NCI-H345 treated with DMSO at 0.1 percent for 48 hours (cell line): Measurements from ENCODE around the gene TMTC2.

ENCODE experiments used
- DNase-seq: peaks from one replicate; lab custom pipeline; 2025; ENCODE audit not compliant: unreplicated experiment; lab: John Stamatoyannopoulos, UW

Gene TMTC2

DNA sequence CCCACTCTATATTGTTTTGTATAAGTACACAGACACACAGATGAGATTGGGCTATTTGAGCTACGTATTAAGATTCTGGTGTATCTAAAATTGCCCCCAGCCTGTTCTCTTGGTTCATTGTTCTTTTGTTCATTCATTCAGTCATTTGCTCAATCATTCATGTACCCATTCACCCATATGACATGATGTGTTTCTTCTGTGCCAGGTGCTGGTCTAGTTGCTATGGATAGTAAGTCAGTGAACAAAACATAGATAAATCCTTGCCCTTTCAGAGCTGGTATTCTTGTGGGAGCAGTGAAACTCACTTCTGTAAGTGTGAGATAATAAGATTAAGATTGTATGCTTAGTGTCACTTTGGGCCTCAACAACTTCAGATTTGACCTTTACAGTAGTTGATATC is 191.3 kb downstream of the TMTC2 start:
- no peak for DNase-seq

DNA sequence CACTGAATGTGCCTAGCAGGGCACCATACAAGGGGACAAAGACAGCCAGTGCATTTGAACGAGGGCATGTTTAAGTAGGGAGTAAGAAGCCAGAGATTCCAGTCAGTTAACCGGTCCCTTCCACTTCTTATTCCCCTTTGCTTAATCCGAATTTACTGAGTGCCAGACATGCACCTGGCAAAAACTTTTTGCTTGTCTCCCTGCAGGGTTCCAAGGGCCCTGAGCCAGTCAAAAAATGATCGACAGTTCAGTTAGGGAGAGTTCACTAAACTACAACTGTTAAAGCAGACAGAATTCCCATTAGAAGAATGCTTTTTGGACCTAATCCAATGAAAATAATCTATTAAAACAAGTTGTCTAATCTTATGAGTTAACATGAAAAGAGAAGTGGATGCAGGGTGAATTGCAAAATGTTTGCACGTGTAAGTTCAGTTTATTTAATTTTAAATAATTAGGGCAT is 193.8 kb downstream of the TMTC2 start:
- no peak for DNase-seq

DNA sequence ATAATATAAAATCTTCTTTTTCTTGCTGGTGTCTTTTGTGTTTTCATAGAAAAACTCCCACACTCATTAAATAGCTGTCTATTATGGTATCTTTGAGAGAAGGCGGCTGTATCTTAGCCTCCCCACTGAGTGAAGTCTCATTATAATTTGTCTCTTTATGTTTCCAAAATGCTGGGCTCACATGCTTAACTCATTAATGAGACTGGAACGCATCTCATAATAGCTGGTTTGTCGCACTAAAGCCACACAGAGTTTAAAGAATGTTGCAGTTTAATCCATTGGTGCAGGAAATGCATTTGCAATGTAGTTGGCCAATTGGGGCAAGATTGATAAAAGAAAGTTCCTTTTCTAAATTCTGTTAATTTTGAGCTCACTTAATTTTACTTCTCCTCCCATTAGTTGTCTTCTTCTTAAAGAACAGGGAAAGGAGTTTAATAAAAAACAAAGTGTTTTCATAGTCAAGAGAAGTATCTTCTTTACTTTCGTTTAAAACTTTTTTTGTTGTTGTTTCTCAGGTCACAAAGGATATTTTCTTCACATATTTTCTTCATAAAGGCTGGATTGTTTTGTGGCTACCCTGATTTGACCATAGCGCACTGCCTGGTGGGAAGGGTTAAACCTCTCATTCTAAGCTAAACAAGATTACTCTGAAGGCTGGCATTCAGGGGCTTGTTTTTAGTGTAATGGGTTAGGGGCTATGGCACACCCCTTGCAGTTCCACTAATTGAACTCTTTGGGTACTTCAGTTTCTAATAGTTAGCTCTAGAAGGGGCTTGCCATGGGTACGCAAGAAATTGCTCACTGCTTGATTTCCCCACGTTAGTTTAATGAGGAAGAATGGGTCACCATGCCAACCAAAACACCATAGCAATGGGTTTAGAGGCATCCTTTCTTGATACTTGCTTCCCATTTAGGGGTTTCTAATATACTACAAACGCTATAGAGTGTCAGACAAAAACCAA is 197.0 kb downstream of the TMTC2 start:
- DNase-seq = no peak

DNA sequence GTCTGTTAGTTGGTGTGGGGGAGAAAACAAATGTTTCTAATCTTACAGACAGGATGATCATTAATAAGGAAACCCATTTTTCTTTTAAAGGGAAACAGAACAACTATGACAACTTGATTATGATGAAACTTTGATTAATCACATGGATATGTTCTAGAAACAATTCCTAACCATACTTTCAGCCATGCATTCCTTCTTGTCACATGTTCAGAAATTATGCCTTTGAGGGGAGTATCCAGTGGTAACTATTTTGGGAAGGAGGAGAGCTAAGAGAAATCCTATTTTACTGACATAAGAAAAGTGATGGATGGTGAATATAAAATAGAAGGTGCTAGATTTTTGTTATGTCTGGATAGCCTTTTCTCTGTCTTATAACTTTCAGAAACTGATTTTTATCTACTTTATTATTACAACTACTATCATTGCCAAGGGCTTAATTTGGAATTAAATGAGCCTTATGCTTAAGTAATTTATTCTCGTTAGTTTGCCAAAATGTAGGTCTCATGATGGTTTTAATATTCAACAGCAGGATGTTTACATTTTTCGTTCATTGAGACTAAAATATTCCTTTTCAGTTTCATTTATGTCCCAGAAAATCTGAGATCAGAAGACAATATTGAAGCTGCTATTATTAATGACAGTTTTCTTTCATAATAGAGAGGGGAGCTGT is 200.1 kb downstream of the TMTC2 start:
- DNase-seq = no peak

DNA sequence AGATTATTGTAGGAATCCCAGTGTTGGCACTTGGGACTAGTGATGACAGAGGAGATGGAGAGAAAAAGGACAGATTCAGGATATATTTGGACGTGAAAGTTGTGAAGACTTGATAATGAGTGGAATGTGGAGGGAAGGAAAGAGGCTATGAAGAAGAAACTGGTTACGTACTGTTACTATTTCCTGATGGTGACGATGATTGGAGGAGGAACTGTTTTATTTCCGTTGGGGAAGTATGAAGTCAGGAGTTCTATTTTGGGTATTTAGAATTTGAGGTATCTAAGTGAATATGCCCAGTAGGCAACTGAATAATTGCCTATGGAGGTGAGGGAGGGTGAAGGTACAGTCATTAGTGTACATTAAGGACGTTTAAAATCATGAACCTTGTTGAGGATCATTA is 207.2 kb downstream of the TMTC2 start:
- DNase-seq = no peak

DNA sequence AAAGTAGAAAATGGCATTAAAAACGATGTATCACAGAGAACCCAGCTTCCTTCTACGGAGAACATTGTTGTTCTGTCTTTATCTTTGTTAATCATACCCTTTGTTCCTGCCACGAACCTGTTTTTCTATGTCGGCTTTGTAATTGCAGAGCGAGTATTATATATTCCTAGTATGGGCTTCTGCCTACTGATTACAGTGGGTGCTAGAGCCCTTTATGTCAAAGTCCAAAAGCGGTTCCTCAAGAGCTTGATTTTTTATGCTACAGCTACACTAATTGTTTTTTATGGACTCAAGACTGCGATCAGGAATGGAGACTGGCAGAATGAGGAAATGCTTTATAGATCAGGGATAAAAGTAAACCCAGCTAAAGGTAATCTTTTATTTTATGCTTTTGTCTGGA is 209.6 kb downstream of the TMTC2 start:
- no peak for DNase-seq

DNA sequence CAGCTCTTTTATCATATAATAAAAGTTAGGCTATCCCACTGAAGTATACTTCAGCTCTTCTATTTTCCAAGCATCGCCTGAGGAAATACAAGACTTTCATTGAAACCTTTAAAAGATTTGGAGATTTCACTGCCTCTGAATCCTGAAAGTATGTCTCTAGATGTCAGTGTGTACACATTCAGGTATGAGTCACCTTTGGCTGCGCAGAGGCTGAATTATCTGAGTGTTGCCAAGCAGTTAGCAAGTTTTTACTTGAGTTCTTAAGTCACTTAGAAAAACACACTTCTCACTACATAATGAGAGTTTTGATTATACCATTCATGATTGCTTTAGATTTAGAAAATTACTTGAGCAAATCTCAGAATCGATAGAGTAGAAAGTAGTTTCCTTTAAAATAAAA is 210.3 kb downstream of the TMTC2 start:
- no peak for DNase-seq

DNA sequence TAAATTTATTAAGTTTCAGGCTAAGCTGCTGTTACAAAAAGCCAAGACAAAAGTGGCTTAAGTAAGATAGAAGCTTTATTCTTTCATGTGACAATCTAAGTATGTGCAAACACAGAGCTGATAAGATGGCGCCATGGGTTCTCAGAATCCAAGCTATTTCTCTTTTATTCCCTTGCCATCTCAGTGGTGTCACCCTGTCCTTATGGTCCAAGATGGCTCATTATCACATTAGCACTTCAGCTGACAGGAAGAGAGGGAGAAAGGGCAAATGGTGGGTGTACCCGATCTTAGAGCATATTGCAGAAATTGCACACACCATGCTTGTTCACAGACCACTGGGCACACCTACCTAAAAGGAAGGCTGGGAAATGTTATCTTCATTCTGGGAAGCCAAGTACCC is 211.7 kb downstream of the TMTC2 start:
- no peak for DNase-seq

DNA sequence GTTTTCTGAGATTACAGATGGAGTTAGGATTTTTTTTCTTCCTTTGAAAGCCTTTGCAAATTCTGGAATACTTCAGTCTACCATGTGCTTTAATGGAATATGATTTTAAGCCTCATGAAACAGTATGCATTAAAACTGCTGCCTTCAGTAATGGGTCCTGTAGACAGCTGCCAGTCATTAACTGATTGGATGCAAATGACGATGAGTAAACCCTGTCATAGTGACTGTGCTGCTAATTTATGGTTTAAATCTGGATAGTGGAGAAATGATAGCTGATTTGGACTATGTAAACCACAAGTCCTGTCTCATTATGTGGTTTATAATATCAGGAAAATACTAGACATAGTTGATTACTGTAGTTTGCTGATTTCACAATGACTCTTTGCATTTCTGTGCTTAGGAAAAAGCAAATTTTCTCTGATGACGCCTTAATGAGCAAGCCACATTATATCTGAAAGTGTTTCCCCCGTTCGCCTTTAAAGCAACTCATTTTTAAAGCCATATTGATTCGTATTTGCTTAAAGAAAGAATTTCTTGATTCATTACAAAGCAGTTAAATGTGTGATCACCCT is 217.6 kb downstream of the TMTC2 start:
- DNase-seq = no peak

DNA sequence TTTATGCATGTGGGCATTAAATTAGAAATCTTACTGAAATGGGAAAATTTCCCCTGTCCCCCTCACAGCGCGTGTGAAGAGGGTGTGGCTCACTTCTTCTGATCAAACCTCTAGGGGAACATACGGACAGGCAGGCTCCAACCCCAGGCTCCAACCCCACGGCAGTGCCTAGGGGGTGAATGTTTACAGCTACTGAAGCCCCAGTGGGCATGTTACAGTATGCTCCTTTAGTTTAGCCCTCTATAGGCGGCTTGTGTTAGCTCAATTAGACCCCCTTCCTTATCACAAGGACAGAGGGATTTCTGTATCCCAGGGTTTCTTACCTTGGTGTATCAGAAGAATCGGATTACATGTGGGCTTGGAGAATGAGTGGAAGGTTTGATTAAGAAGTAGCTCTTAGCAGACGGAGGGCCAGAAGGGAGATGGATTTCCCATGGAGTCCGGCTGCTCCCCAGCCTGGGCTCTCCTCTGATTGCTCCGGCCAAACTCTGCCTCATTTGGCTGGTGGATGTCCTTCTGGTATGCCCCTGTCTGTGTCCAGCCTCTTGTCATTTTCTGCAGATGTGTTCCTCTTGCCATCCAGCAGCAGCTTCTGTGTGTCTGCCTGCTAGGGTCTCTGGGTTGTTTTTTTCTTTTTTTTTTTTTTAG is 223.7 kb downstream of the TMTC2 start:
- DNase-seq = no peak

DNA sequence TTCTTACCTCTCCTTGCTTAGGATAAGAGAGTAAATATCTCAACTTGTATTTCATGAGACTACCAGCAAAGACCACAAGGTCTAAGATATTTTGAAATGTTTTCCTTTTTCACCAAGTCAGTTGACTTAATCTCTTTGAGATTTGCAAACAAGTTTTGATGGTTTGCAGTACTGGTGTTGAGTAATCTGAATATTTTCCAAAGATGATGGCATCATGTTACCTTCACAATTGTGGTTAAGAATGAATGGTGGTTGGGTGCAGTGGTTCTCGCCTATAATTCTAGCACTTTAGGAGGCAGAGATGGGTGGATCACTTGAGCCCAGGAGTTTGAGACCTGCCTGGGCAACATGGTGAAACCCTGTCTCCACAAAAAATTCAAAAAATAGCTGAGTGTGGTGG is 225.7 kb downstream of the TMTC2 start:
- no peak for DNase-seq

DNA sequence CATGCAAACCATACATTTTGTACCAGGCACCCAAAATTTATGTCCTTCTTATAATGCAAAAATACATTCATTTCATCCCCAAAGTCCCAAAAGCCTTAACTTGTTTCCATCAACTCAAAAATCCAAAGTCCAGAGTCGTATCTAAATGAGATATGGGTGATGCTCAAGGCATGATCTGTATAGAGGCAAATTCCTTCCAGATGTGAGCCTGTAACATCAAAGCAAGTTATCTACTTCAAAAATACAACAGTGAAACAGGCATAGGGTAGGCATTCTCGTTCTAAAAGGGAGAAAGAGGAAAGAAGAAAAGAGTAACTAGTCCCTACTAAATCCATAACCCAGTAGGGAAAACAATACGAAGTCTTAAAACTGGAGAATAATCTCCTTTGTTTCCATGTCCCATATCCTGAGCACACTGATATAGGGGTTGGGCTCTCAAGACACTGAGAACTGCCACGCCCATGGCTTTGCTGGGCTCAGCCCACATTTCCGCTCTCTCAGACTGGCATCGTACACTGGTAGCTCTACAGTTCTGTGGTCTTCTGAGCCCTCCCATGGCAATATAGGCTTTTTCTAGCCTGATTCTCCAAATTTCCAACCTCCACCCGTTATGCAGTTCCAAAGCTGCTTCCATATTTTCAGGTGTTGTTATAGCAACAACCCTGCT is 232.8 kb downstream of the TMTC2 start:
- no peak for DNase-seq

DNA sequence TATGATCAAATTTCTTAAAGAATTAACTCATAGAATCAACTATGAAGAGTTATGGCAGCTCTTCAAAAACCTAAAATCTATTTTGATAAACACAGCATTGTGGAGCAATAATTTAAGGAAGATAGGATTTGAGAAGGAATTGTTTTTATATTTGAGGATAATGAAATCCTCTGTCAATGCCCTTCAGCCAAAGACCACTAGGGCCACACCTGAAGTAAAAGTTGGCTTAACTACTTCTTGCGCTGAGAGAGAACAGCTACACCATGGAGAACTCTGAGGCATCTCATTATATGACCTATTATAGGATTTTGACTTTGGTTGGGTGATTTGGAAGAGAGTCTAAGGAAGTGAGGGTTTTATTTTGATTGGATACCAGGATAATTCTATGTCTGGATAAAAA is 237.2 kb downstream of the TMTC2 start:
- no peak for DNase-seq

DNA sequence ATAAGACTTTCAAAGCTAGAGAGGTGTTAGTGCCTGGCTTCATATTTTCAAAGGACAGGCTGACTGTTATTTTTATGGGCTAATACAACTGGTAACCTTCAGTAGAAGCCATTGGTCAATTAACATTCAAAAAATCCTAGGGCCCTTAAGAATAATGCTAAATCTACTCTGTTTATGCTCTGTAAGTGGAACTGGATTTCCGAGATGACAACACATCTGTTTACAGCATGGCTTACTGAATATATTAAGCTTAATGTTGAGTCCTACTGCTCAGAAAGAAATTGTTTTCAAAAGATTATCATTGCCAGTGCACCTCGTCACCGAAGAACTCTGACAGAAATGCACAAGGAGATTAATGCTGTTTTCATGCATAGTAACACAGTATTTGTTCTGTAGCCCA is 239.9 kb downstream of the TMTC2 start:
- DNase-seq = no peak

DNA sequence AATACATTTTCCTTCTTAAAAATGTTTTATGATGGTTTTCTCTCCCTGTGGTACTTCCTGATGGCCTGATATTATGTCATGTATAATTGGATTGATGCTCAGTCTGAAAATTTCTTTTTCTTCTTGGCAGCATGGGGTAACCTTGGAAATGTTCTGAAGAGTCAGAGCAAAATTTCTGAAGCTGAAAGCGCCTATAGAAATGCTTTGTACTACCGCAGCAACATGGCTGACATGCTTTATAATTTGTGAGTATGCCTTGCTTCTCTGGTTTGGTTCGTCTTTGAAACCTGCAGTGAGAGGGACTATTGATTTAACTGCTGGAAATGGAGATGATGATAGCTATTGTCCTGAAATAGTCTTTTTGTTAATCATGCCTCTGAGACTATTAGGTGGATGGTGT is 243.6 kb downstream of the TMTC2 start:
- DNase-seq = no peak

DNA sequence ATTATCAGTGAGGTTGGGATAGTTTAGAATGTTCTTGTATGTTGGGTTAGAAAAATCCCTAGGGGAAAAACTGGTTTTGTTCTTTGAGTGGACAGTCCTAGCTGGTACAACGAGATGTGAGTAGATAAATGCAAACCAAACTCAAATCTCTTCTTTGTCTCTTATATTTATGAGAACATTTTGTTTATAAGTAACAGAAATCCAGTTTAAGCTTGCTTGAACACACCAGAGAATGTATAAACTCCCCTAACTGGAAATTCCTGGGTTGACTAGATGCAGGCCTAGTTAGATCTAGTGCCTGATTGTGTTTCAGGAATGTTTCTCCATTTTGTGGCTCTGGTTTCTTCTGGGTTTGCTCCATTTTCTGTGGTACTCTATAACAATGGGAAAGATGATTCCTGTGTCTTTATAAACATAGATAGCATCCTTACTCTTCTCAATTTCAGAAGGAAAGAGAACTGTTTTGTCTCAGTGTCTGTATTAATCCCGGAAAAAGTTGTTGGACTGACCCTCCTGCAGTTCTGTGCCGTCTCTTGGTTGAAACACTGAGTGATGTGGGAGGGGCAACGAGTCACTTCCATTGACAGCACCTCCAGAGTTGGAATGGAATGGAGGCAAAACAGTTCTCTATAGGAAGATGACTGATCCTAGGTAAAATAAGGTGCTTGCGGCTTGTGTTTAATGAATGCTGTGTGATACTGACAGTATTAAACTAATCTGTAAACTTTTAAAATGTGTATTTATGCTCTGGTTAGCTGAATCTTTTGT is 244.8 kb downstream of the TMTC2 start:
- DNase-seq = no peak

DNA sequence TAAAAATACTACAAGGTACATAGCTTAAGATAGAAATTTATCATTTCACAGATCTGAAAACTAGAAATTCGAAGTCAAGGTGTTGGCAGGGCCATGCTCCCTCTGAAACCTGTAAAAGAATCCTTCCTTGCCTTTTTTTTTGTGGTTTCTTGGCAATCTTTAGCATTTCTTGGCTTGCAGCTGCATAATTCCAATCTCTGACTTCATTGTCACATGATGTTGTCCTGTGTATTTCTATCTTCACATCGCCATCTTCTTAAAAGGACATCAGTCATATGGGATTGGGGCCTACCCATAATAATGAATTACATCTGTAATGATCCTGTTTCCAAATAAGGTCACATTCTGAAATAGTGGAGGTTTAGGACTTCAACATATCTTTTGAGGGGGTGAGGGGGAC is 250.4 kb downstream of the TMTC2 start:
- no peak for DNase-seq

DNA sequence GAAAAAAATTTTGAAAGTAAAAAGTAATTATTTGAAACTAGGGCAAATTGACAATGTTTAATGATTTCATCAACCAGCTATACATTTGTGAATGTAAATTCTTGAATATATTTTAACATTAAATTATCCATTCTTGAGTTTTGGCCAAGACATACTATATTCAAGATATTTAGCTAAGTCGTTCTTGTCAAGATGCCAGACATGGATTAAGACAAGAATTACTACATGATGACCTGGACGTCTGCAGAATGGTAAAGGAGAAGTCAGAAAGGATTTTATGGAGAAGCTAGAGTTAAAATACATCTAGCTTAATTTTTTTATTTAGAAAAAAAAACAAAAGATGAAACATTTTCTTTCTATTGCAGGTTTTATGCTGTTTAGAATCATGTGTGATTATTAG is 255.8 kb downstream of the TMTC2 start:
- no peak for DNase-seq

DNA sequence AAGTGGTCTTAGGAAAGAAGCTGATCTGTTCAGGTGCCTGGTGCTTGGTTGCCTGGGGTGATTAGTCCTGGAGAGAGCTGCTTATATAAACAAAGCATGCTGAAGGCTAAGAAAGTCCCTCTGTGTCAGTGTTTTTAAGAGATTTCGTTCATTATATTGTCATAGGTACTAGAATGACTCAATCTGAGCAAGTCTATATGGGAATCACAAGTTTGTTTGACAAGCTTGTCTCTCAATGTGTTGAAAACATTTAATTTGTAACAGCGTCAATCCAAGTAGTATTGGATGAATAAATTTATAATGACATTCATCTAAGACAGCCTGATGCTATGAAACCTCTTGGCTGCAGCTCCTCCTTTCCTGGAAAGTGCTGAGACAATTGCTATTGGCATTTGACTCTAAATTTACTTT is 256.3 kb downstream of the TMTC2 start:
- DNase-seq = no peak

DNA sequence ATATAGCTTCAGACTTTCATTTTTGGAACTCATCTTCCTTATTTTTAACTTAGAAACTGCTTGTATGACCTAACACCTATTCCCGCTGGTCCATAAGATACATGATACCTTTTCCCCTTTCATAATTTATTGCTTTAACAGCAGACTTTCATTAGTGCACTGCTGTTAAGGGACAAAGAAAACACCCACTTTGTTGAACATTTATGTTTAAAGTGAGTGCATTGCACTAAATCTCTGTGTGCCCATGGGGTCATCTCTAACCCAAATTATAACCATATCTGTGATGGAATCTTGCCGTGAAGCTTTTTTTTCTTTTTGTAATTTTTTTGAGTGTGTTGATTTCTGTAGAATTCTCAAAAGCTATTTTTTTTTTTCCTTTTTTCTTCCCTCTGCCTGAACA is 261.8 kb downstream of the TMTC2 start:
- no peak for DNase-seq
